HEK293 (cell line): ENCODE measurements around the gene LRRC23.

Experiments used
- KLF10 ChIP-seq: fragments of 450-650 bp; IDR thresholded peaks from 2 replicates; pipeline ENCODE4 v1.5.1; 2018; ENCODE audit warnings: missing biosample characterization, mild to moderate bottlenecking, missing genetic modification characterization
- KLF16 ChIP-seq: fragments of 450-650 bp; formaldehyde crosslinking; IDR thresholded peaks from 2 replicates; pipeline ENCODE4 v1.5.1; 2017; ENCODE audit warnings: missing biosample characterization, missing genetic modification characterization
- MEIS1 ChIP-seq: sonication (generic); formaldehyde crosslinking; IDR thresholded peaks from 2 replicates; pipeline ENCODE4 v1.8.1; 2022; ENCODE audit warnings: missing genetic modification reagents, mild to moderate bottlenecking, borderline replicate concordance
- ZBTB8A ChIP-seq: fragments of 450-650 bp; formaldehyde crosslinking; IDR thresholded peaks from 2 replicates; pipeline ENCODE4 v1.5.1; 2016; ENCODE audit warnings: missing biosample characterization, missing genetic modification characterization
- ZNF148 ChIP-seq: fragments of 450-650 bp; formaldehyde crosslinking; IDR thresholded peaks from 2 replicates; pipeline ENCODE4 v1.5.0; 2017; ENCODE audit warnings: missing biosample characterization, missing genetic modification characterization, borderline replicate concordance
- ZNF24 ChIP-seq: fragments of 450-650 bp; formaldehyde crosslinking; IDR thresholded peaks from 2 replicates; pipeline ENCODE4 v1.5.1; 2016; ENCODE audit warnings: missing biosample characterization, missing genetic modification characterization
- ZNF274 ChIP-seq, 2 experiments: fragments of 200-500 bp in 1 of 2; fragments of 450-650 bp in 1 of 2; sonication (Bioruptor generic) in 1 of 2; formaldehyde crosslinking in 1 of 2; IDR thresholded peaks; 2 replicates each; pipeline versions ENCODE4 v1.5.1 to v1.6.1; 2014 to 2016; ENCODE audit warnings: borderline replicate concordance in 1 of 2, inconsistent platforms in 1 of 2, low read length in 1 of 2, missing biosample characterization in 1 of 2, missing genetic modification characterization in 1 of 2
- ZNF623 ChIP-seq: fragments of 450-650 bp; formaldehyde crosslinking; IDR thresholded peaks from 2 replicates; pipeline ENCODE4 v1.5.1; 2016; ENCODE audit warnings: missing biosample characterization, missing genetic modification characterization
- ZNF629 ChIP-seq: fragments of 450-650 bp; formaldehyde crosslinking; IDR thresholded peaks from 2 replicates; pipeline ENCODE4 v1.5.1; 2017; ENCODE audit warnings: missing biosample characterization, missing genetic modification characterization
- ZNF843 ChIP-seq: fragments of 450-650 bp; formaldehyde crosslinking; IDR thresholded peaks from 2 replicates; pipeline ENCODE4 v1.5.1; 2016; ENCODE audit warnings: missing biosample characterization, missing genetic modification characterization
- TF ChIP-seq, protein P1 (sequence below): fragments of 450-650 bp; formaldehyde crosslinking; IDR thresholded peaks from 2 replicates; pipeline ENCODE4 v1.5.1; 2016; ENCODE audit warnings: missing biosample characterization, missing genetic modification characterization

DNA sequence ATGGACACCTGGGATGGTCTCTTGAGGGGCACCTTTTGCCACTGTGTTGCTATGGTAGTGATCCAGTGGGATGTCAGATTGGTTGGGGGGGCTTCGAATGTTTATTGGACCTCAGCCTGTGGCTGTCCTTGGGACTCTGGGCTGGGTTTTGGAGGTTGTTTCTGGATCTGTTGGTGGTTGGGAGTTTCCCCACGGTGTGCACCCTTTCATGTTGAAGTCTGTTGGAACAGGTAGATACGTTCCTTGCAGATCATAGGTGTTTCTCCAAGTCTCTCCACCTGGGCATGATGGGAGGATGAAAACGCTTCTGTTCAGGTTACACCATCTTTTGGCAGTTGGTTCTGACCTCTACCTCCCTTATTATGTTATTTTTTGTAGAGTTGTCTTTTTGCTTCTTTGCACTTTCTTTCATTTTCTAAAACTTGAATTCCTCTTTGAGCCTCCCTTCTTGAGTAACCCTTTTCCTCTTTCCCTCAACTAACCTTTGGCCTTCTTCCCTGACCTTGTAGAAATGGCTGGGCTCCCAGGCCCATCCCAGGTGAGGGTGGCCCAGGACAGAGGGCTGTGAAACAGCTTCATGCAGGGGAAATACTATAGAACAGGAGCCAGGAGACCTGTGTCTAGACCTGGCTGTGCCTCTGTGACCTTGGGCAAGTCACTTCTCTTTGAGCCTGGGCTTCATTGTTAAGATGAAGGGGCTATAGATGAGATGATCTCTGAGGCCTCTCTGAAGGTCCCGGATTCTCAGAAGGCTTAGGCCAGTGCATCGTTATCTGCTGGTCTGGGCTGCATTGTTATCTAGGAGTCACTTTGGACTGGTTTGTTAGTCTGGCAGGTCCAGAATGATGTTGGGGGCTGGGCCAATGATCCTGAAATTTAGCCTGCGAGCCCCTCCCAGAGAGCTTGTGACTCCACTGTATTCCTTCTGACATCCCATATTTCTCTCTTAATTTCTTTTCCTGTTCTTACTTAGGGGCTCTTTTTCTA is 25.1 kb downstream of the LRRC23 start:
- TF ChIP-seq ZNF24 (tag by site-specific recombination), result no peak
- TF ChIP-seq, protein P1, sequence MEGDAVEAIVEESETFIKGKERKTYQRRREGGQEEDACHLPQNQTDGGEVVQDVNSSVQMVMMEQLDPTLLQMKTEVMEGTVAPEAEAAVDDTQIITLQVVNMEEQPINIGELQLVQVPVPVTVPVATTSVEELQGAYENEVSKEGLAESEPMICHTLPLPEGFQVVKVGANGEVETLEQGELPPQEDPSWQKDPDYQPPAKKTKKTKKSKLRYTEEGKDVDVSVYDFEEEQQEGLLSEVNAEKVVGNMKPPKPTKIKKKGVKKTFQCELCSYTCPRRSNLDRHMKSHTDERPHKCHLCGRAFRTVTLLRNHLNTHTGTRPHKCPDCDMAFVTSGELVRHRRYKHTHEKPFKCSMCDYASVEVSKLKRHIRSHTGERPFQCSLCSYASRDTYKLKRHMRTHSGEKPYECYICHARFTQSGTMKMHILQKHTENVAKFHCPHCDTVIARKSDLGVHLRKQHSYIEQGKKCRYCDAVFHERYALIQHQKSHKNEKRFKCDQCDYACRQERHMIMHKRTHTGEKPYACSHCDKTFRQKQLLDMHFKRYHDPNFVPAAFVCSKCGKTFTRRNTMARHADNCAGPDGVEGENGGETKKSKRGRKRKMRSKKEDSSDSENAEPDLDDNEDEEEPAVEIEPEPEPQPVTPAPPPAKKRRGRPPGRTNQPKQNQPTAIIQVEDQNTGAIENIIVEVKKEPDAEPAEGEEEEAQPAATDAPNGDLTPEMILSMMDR (tag by site-specific recombination), result no peak
- no peak for TF ChIP-seq MEIS1 (CRISPR knock-in tag)
- TF ChIP-seq ZNF623, result no peak
- TF ChIP-seq ZNF148 (tag by site-specific recombination), result no peak
- no peak for TF ChIP-seq ZNF274 (IDR thresholded peaks at IDR 0.05; ENCODE audit: low read length)
- no peak for TF ChIP-seq ZNF274 (tag by site-specific recombination; IDR thresholded peaks at IDR 0.05; ENCODE audit: borderline replicate concordance)
- no peak for TF ChIP-seq KLF10 (tag by site-specific recombination)
- no peak for TF ChIP-seq ZNF843 (tag by site-specific recombination)
- TF ChIP-seq ZNF629 (tag by site-specific recombination), result no peak
- TF ChIP-seq KLF16 (tag by site-specific recombination), result no peak
- no peak for TF ChIP-seq ZBTB8A (tag by site-specific recombination)
